Measurements from ENCODE around the gene ADK.

The ADK gene

GRCh38 chr10:74635655-74636054, 484.6 kb downstream of the ADK start:
- no peak for DNase-seq

GRCh38 chr10:74637685-74638084, 486.7 kb downstream of the ADK start:
- DNase-seq, result no peak

GRCh38 chr10:74640134-74640921, 489.3 kb downstream of the ADK start:
- no peak for DNase-seq

- DNase-seq, result no peak
Measured at GRCh38 chr10:74641659-74642058, 490.6 kb downstream of the ADK start.

GRCh38 chr10:74642901-74643595, 492.0 kb downstream of the ADK start:
- DNase-seq, result no peak

- no peak for DNase-seq
Measured at GRCh38 chr10:74643596-74643975, 492.6 kb downstream of the ADK start.

GRCh38 chr10:74644738-74645137, 493.7 kb downstream of the ADK start:
- DNase-seq, result no peak

- DNase-seq, result no peak
Measured at GRCh38 chr10:74645692-74646091, 494.7 kb downstream of the ADK start.

GRCh38 chr10:74650613-74651012, 499.6 kb downstream of the ADK start:
- no peak for DNase-seq

GRCh38 chr10:74651565-74651964, 500.5 kb downstream of the ADK start:
- DNase-seq, result no peak

GRCh38 chr10:74652664-74653063, 501.6 kb downstream of the ADK start:
- no peak for DNase-seq

- no peak for DNase-seq
Measured at GRCh38 chr10:74658511-74658910, 507.5 kb downstream of the ADK start.

GRCh38 chr10:74662635-74663034, 511.6 kb downstream of the ADK start:
- no peak for DNase-seq

- DNase-seq, result no peak
Measured at GRCh38 chr10:74669210-74669609, 518.2 kb downstream of the ADK start.

- DNase-seq, result no peak
Measured at GRCh38 chr10:74671716-74672115, 520.7 kb downstream of the ADK start.

GRCh38 chr10:74672430-74673165, 521.6 kb downstream of the ADK start:
- DNase-seq, result no peak

GRCh38 chr10:74674927-74675326, 523.9 kb downstream of the ADK start:
- no peak for DNase-seq

GRCh38 chr10:74675484-74675883, 524.5 kb downstream of the ADK start:
- DNase-seq, result no peak

- no peak for DNase-seq
Measured at GRCh38 chr10:74677951-74678350, 526.9 kb downstream of the ADK start.

- DNase-seq, result no peak
Measured at GRCh38 chr10:74681917-74682627, 531.1 kb downstream of the ADK start.

- DNase-seq, result no peak
Measured at GRCh38 chr10:74683067-74683466, 532.0 kb downstream of the ADK start.

- DNase-seq, result no peak
Measured at GRCh38 chr10:74683621-74684364, 532.8 kb downstream of the ADK start.

Data from kidney glomerular epithelial cell (primary cell).